ENCODE results near the gene TJAP1. TPM values are rescaled to one million over a fixed set of nuclear protein-coding genes. Genes with fewer than 3 reads are reported as not detected.

The TJAP1 gene, protein sequence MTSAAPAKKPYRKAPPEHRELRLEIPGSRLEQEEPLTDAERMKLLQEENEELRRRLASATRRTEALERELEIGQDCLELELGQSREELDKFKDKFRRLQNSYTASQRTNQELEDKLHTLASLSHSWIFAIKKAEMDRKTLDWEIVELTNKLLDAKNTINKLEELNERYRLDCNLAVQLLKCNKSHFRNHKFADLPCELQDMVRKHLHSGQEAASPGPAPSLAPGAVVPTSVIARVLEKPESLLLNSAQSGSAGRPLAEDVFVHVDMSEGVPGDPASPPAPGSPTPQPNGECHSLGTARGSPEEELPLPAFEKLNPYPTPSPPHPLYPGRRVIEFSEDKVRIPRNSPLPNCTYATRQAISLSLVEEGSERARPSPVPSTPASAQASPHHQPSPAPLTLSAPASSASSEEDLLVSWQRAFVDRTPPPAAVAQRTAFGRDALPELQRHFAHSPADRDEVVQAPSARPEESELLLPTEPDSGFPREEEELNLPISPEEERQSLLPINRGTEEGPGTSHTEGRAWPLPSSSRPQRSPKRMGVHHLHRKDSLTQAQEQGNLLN
- total RNA-seq (10 to 100 TPM; 23.1 to 66.0 (median 32.5) TPM), polyA plus RNA-seq (10 to 100 TPM; 17.6 to 77.5 (median 54.4) TPM)
- long read RNA-seq, donor 1, partial matches to known transcripts: 0 of 5 reads
- long read RNA-seq, donor 1, other reads (novel, unspliced or antisense): 0 of 5 reads
- long read RNA-seq, donor 2: 0 reads
- long read RNA-seq, donor 3, partial matches to known transcripts: 5 of 5 reads
- long read RNA-seq, donor 3, other reads (novel, unspliced or antisense): 0 of 5 reads
- long read RNA-seq, donor 4, partial matches to known transcripts: 1 of 8 reads
- long read RNA-seq, donor 4, other reads (novel, unspliced or antisense): 7 of 8 reads
- long read RNA-seq, donor 5, transcript TJAP1-205 (10 exons, 2,665 nt): major isoform, 11 of 52 reads
- long read RNA-seq, donor 5, partial matches to known transcripts: 11 of 52 reads
- long read RNA-seq, donor 5, other reads (novel, unspliced or antisense): 25 of 52 reads
- long read RNA-seq, donor 6, partial matches to known transcripts: 0 of 8 reads
- long read RNA-seq, donor 6, other reads (novel, unspliced or antisense): 4 of 8 reads
- long read RNA-seq, donor 7, partial matches to known transcripts: 10 of 11 reads
- long read RNA-seq, donor 7, other reads (novel, unspliced or antisense): 0 of 11 reads
- long read RNA-seq, donor 8: 0 reads
- long read RNA-seq, donor 9, partial matches to known transcripts: 10 of 10 reads
- long read RNA-seq, donor 9, other reads (novel, unspliced or antisense): 0 of 10 reads
- long read RNA-seq, donor 10, partial matches to known transcripts: 0 of 1 reads
- long read RNA-seq, donor 10, other reads (novel, unspliced or antisense): 0 of 1 reads

DNA sequence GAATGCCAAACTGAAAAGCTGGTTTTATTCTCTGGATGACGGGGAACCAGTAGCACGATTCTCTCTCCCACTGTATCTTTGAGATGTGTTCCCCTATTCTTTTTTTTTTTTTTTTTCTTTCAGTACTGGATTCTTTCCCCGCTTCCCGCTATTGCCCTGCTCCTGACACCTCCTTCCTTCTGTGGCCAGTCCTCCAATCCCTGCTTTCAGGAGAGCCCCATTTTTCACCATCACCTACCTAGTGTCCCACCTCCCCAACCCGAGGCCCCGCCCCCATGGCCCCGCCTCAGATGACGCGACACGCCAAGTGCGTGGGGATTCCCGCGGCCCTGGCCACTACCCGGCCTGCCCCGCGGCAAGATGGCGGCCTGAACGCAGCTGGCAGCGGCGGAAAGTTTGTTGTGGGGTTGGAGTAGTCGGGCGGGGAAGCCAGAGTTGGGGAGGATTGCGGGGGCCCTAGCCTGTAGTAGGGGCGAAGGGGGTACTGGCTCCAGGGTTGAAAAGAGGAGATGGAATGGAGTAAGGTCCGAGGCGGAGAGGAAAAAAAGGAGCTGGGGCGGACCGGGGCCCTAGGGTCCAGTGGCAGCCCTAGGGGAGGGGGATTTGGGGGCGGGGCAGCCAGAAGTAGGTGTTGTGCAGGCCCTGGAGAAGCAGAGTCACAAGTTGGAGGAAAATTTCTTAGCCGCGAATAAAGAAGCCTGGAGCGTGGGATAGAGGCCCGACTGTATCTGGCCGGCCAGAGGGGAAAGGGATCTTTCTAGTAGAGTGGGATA, at the start of gene TJAP1:
Gene TJAP1, plus strand, starts transcription at position 336 of the 773 bp plus-strand sequence. CDS start 21,432 bp downstream, outside the sequence.
- peak; percentile 89 to 97 (median 95) for DNase-seq
- TF ChIP-seq, protein P1, sequence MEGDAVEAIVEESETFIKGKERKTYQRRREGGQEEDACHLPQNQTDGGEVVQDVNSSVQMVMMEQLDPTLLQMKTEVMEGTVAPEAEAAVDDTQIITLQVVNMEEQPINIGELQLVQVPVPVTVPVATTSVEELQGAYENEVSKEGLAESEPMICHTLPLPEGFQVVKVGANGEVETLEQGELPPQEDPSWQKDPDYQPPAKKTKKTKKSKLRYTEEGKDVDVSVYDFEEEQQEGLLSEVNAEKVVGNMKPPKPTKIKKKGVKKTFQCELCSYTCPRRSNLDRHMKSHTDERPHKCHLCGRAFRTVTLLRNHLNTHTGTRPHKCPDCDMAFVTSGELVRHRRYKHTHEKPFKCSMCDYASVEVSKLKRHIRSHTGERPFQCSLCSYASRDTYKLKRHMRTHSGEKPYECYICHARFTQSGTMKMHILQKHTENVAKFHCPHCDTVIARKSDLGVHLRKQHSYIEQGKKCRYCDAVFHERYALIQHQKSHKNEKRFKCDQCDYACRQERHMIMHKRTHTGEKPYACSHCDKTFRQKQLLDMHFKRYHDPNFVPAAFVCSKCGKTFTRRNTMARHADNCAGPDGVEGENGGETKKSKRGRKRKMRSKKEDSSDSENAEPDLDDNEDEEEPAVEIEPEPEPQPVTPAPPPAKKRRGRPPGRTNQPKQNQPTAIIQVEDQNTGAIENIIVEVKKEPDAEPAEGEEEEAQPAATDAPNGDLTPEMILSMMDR (IDR thresholded peaks at IDR 0.05): no peak
- peak; percentile 73 to 78 for TF ChIP-seq POLR2A (IDR thresholded peaks at IDR 0.05)
- intact Hi-C loops (cut with DNase I): no loop called here
- peak within 1 kb of the TSS; percentile 18 to 92 (median 72) for H3K4me3 ChIP-seq
- no peaks in the 10 kb centered on the region for H3K36me3 ChIP-seq (replicated peaks in 1 of 2)
- no peaks in the 10 kb centered on the region for H3K27me3 ChIP-seq
- WGBS, 4 donors: 1% methylated on average over 22 to 34 of the region's 34 CpGs
- peak within 1 kb of the TSS in 4 of 5 donors; percentile 56 to 86 (median 82) for H3K27ac ChIP-seq
- H3K9me3 ChIP-seq (replicated peaks in 1 of 3): no peaks in the 10 kb centered on the region
- peaks cover 11 to 36% of the 10 kb centered on the region in 2 donors for H3K4me1 ChIP-seq (replicated peaks in 1 of 2)

DNA sequence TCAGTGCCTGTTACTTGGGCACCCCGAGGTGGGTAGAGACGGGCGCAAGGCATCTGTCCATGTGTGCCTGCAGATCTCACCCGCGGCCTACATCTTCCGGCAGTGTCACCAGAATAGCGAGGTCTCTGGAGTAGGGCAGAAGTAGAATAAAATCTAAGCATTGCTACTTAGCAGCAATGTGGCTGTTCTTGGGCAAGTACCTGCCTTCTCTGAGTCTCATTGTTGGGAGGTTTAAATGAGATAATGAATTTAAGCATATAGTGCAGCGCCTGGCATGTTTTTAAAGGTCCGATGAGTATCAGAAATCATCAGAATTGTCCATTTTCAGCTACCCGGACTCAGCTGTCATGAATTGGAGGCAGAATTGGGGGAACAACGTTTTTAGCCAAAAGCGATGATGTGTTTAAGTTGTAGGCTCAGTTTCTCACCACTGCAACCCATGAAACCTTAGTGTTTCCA, 49.2 kb upstream of the TJAP1 start:
- Histone ChIP-seq H3K9me3 (replicated peaks in 1 of 3) (no peaks in the 10 kb centered on the region), H3K27ac (peak overlapping the region; percentile 79 to 96 (median 81)), H3K4me3 (peak overlapping the region; percentile 59 to 94 (median 68)), H3K4me1 (replicated peaks in 1 of 2) (peaks cover 13 to 19% of the 10 kb centered on the region in 2 donors), H3K27me3 (no peaks in the 10 kb centered on the region), H3K36me3 (replicated peaks in 1 of 2) (peaks cover 0 to 12% of the 10 kb centered on the region in 2 donors)
- 14 to 18% (median 17%) methylated on average over 9 to 12 of the region's 12 CpGs for WGBS, 4 donors
- TF ChIP-seq POLR2A (IDR thresholded peaks at IDR 0.05): no peak
- TF ChIP-seq, protein P1 (IDR thresholded peaks at IDR 0.05): no peak
- intact Hi-C loops (cut with DNase I): loop anchor here in 1 of 2 donors (5.0 kb wide), 1 partner anchor 61 kb away; the partner anchor contains the start of gene ZNF318
- no peak for DNase-seq

DNA sequence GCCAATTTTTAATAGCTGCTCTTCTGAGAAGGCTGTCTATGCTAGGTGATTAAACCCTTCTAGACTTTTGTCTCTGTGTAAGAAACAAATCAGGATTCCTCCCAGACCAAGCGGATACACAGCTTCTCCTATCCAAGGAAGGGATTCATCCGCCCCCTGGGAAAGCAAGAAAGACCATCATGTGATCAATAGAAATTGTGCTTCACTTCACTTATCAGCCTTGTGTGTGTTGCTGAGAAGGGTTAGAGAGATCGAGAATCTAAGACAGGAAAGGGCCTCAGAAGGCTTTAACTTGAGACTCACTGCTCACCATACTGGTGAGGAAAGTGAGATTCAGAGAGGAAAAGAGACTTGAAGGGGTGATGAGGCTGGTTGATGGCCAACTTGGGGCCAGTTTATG, 48.5 kb upstream of the TJAP1 start:
- no peaks in the 10 kb centered on the region for H3K9me3 ChIP-seq (replicated peaks in 1 of 3)
- H3K4me1 ChIP-seq (replicated peaks in 1 of 2): peaks cover 13 to 19% of the 10 kb centered on the region in 2 donors
- intact Hi-C loops (cut with DNase I): loop anchor here in 1 of 2 donors (5.0 kb wide), 1 partner anchor 62 kb away; the partner anchor contains the start of gene ZNF318
- H3K4me3 ChIP-seq: no peak overlapping the region
- no peak for TF ChIP-seq POLR2A (IDR thresholded peaks at IDR 0.05)
- TF ChIP-seq, protein P1 (IDR thresholded peaks at IDR 0.05): no peak
- DNase-seq: no peak
- H3K27me3 ChIP-seq: no peaks in the 10 kb centered on the region
- no peak overlapping the region for H3K27ac ChIP-seq
- H3K36me3 ChIP-seq (replicated peaks in 1 of 2): peaks cover 0 to 15% of the 10 kb centered on the region in 2 donors
- 89 to 96% (median 93%) methylated on average over 3 of the region's 3 CpGs for WGBS, 4 donors

Data from adrenal gland (tissue), 19 donors.